ENCODE measurements around the gene ATXN7L3. TPM values are rescaled to one million over a fixed set of nuclear protein-coding genes. Genes with fewer than 3 reads are reported as not detected.

Gene ATXN7L3
- total and polyA plus RNA-seq, 10 of the 15 experiments (the other 5 are each of a cell fraction or from before 2014, with no cell fraction given) = 0.71 to 78.7 (median 32.7) TPM

DNA sequence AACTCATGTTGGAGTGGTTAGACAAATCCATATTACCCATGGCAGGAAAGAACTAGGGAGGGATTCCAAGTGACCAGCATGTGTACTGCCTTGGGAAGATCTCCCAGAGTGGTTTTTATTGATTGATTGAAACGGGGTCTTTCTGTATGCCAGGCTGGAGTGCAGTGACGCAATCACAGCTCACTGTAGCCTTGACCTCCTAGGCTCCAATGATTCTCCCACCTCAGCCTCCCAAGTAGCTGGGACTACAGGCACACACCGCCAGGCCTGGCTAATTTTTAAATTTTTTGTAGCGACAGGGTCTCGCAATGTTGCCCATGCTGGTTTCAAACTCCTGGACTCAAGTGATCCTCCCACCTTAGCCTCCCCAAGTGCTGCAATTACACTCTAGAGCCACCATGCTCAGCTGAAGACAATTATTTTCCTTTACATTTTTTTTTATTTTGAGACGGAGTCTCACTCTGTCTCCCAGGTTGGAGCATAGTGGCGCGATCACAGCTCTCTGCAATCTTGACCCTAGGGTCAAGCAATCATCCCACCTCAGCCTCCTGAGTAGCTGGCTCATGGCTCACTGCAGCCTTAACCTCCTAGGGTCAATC is 15.4 kb downstream of the ATXN7L3 start (continued):
- no peak for TF ChIP-seq SRF (IDR thresholded peaks at IDR 0.05; ENCODE audit: low read depth in 2 of 2, low read length in 2 of 2)
- TF ChIP-seq PAX8 (IDR thresholded peaks at IDR 0.05) = no peak
- TF ChIP-seq NBN (IDR thresholded peaks at IDR 0.05) = no peak
- TF ChIP-seq KLF5 (IDR thresholded peaks at IDR 0.05; ENCODE audit: partially characterized antibody) = no peak
- TF ChIP-seq SMAD5 (IDR thresholded peaks at IDR 0.05; ENCODE audit: low read depth) = no peak

DNA sequence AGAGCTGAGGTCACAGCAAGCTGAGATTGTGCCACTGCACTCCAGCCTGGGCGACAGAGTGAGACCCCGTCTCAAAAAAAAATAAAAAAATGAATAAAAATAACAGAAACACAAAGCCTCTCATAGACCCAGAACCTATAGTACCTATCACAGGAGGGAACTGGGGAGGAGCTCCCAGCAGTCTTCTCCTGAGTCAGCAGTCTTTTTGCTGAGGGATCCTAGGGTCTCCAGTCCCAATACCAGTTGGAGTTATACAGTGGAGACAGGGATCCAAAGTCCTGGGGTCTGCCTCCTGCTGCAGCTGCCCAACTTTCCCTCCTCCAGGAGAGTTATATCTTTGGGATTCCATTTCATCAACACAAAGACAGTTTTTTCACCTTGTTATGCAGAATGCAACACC is 16.7 kb downstream of the ATXN7L3 start:
- Histone ChIP-seq H3K79me2 (ENCODE audit: control insufficient read depth, insufficient read depth, low read length) (peaks cover 34% of the 10 kb centered on the region), H3K9ac (ENCODE audit: control insufficient read depth, insufficient read depth, low read length) (no peak overlapping the region), H4K20me1 (ENCODE audit: control insufficient read depth, insufficient read depth) (no peaks in the 10 kb centered on the region), H3K27me3 (replicated peaks in 1 of 2; ENCODE audit: control insufficient read depth in 2 of 2, insufficient read depth in 2 of 2, low read length in 1 of 2) (no peaks in the 10 kb centered on the region), H3K27ac (ENCODE audit: control insufficient read depth, insufficient read depth) (no peak overlapping the region), H3K4me3 (no peak overlapping the region), H3K4me2 (ENCODE audit: control insufficient read depth, insufficient read depth) (no peak overlapping the region), H2AFZ (ENCODE audit: control insufficient read depth, low read depth, low read length) (no peak overlapping the region), H3K4me1 (ENCODE audit: control insufficient read depth, insufficient read depth, low read length) (peaks cover 2% of the 10 kb centered on the region), H3K36me3 (ENCODE audit: control insufficient read depth in 2 of 2, insufficient read depth in 2 of 2, low read length in 1 of 2) (peaks cover 0 to 5% of the 10 kb centered on the region in 2 experiments; a peak in 2 of 4 replicates), H3K9me3 (replicated peaks; ENCODE audit: control insufficient read depth, insufficient read depth, low read length) (no peaks in the 10 kb centered on the region)
- CTCF ChIA-PET = interaction anchor here (0.6 kb wide), 1 partner anchor 10 kb away, joined by 3 read pairs; no protein-coding TSS in a partner anchor
- DNase-seq (ENCODE audit: low read depth, low spot score) (no peak), FAIRE-seq (no peak), ATAC-seq (no peak)
- RAD21 ChIA-PET (ENCODE audit: unreplicated experiment) = no interaction called here
- SMC1A ChIA-PET (ENCODE audit: uncharacterized antibody, unreplicated experiment) = interaction anchor here (1.2 kb wide), 1 partner anchor 148 kb away, joined by 5 read pairs; no protein-coding TSS in a partner anchor
- POLR2A ChIA-PET = interaction anchor here (0.5 to 1.4 kb wide), 2 partner anchors 116 to 128 kb away, joined by 3 to 5 read pairs; partner anchors contain the start of gene LSM12
- intact Hi-C loops (cut with micrococcal nuclease; ENCODE audit: unreplicated experiment) (no loop called here), in situ Hi-C loops (cut with MboI) (no loop called here)
- BruUV-seq (replicated peaks) = no TSS peak
- 100% methylated on average over 2 of the region's 2 CpGs for WGBS (ENCODE audit: insufficient coverage, insufficient replicate concordance, low lambda C conversion rate, missing lambda C conversion rate)
- TF ChIP-seq BCLAF1 (IDR thresholded peaks at IDR 0.05) = no peak
- no peak for TF ChIP-seq NR2C2 (IDR thresholded peaks at IDR 0.05; ENCODE audit: borderline replicate concordance, control insufficient read depth, insufficient read length, low read depth)
- no peak for TF ChIP-seq IKZF1 (conservative IDR thresholded peaks at IDR 0.05)
- TF ChIP-seq, protein P1, sequence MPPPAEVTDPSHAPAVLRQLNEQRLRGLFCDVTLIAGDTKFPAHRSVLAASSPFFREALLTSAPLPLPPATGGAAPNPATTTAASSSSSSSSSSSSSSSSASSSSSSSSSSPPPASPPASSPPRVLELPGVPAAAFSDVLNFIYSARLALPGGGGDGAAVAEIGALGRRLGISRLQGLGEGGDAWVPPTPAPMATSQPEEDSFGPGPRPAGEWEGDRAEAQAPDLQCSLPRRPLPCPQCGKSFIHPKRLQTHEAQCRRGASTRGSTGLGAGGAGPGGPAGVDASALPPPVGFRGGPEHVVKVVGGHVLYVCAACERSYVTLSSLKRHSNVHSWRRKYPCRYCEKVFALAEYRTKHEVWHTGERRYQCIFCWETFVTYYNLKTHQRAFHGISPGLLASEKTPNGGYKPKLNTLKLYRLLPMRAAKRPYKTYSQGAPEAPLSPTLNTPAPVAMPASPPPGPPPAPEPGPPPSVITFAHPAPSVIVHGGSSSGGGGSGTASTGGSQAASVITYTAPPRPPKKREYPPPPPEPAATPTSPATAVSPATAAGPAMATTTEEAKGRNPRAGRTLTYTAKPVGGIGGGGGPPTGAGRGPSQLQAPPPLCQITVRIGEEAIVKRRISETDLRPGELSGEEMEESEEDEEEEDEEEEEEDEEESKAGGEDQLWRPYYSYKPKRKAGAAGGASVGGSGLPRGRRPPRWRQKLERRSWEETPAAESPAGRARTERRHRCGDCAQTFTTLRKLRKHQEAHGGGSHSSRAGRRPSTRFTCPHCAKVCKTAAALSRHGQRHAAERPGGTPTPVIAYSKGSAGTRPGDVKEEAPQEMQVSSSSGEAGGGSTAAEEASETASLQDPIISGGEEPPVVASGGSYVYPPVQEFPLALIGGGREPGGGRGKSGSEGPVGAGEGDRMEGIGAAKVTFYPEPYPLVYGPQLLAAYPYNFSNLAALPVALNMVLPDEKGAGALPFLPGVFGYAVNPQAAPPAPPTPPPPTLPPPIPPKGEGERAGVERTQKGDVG (CRISPR knock-in tag; IDR thresholded peaks at IDR 0.05) = no peak
- no peak for TF ChIP-seq SMAD5 (IDR thresholded peaks at IDR 0.05; ENCODE audit: low read depth)
- no peak for TF ChIP-seq RUNX3 (IDR thresholded peaks at IDR 0.05; ENCODE audit: low read length)
- no peak for TF ChIP-seq BHLHE40 (IDR thresholded peaks at IDR 0.05; ENCODE audit: borderline replicate concordance in 1 of 2, low read depth in 2 of 2, low read length in 1 of 2)
- no peak for TF ChIP-seq CHD2 (IDR thresholded peaks at IDR 0.05; ENCODE audit: borderline replicate concordance, low read depth, low read length)
- no peak for TF ChIP-seq E2F8 (IDR thresholded peaks at IDR 0.05; ENCODE audit: low read depth, partially characterized antibody)
- TF ChIP-seq BRCA1 (IDR thresholded peaks at IDR 0.05; ENCODE audit: low read depth, low read length) = no peak
